ENCODE measurements around the gene LHFPL3.

LHFPL3 gene

DNA sequence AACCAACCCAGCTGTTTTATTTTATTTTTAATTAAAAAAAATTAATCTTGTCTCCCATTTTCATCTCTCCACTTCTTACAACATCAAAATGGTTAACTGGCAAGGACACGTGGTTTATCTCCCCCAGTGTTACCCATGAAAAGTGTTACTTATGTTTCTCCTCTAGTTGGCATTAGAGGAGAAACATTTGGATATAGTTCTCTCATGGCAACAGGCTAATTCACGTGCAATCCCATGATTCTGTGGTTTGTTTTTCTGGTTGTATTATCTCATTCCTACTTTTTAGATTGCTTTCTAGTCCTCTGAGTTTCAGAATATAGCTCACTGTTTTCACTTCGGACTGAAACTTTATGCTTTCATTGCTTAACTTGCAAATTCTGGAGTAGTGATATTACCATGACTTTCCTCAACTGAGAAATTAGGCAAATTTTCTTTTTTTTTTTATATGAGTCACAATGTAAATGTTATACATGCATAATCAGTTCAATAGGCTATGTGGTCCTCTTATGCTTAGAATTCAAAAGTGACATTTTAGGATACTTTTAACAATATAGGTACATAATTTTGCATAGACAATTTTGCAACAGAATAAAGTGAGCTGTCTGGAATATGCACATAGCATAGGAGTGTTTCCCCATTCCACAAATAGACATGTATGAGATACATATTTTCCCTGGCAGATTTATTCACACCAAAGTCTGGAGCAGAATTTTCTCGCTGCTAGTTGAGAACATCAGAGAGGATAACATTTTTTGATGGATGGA, 43.0 kb downstream of the LHFPL3 start:
- DNase-seq = no peak

DNA sequence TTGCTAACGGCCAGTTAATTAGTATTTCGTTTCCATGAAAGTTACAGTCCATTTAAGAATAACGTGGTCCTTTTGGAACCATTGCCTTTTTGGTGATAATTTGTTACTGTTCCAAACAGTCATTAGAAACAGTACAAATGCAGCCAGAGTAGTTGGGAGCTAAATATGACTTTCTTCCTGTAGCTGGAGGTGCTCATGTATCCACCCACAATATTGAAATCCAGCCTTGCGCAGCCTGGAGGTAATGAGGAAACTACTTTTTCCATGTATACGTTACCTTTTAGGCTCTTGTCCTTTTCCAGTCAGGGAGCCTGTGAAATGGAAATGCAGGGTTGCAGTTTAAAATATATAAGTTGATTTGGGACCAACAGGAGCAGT, 43.6 kb downstream of the LHFPL3 start:
- DNase-seq = no peak

DNA sequence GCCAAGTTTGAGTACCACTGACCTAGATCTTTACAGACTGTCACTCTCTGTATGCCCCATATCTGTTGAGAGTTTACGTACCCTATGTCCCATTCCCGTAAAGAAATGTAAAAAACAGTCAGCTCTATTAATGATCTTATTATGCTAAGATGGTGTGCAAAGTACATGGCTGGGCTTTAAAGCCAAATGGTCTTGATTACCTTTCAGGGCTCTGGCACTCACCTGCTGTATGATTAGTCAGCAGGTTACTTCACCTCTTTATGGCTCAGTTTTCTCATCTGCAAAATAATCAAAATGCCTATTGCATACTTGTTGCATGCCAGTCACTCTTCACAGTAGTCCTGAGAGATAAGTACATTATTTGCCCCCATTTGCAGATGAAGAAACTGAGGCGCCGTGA, 54.2 kb downstream of the LHFPL3 start:
- DNase-seq = no peak

DNA sequence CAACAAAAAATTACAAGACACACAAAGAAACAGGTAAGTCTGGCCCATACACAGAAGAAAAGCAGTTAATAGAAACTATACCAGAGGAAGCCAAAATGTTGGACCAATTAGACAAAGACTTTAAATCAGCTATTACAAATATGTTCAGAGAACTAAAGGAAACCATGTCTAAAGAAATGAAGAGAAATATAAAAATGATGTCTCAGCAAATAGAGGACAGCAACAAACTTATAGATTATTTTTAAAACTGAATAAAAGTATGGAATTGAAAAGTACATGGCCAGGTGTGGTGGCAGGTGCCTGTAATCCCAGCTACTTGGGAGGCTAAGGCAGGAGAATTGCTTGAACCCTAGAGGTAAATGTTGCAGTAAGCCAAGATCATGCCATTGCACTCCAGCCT, 58.5 kb downstream of the LHFPL3 start:
- no peak for DNase-seq

DNA sequence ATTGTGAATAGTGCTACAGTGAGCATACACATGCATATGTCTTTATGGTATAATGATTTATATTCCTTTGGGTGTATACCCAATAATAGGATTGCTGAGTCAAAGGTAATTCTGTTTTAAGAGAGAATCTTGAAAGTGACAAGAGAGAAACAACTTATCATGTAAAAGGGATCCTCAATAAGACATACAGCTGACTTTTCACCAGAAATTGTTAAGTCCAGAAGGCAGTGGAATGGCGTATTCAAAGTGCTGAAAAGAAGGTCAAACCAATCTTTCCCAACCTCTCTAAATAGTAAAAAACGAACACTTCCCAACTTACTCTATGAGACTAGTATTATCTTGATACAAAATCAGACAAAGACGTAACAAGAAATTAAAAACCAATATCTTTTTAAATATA, 59.8 kb downstream of the LHFPL3 start:
- no peak for DNase-seq

DNA sequence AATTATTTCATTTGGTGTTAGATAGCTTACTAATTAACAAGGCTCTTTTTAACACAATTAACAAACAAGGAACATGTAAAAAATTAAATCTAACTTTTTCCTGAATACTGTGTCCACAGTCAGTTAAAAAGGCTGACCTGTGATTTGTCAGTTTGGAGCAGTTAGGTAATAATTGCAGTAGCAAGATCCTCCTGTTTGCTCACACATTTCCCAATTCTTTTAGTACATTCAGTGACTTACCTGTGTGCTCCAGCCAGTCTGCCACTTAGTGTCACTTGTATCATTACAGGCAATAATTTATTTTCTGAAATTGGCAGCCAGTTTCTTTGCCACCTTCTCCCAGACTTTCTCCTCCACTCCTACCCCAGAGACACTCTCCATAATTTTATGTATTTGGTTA, 66.8 kb downstream of the LHFPL3 start:
- no peak for DNase-seq

DNA sequence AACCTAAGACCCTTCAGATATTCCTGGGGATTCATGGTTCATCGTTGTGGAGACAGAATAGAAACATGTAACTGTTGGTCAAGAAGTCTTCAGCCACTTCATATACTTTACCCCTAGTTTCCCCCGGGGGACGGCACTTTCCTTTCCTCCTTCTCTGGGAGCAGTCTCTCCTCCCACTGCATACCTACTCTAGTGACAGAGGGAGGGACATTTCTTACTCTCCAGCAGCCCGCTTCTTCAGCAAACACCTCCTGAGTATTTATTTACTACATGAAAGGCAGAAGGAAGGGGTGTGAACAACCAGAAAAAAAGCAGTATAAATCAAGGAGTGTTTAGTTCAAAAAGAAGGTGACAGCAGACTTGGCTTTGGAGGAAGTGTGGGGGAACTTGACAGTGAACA, 69.0 kb downstream of the LHFPL3 start:
- no peak for DNase-seq

DNA sequence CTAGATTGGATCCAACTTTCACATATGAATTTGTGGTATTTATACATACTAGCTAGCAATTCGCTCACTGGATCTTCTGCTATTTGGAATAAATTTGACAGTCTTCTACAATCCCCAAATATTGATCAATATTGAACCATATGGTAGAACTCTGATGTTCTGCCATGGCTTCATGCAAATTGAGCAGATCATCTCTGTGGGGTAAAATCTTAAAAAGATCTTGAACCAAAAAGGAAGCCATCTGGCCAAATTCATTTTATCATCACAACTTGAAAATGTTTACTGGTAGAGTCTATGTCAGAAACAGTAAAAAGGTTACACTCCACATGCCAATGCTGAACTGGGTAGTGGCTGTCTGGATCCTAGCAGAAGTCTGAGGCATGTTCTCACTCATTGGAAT, 80.0 kb downstream of the LHFPL3 start:
- DNase-seq = no peak

DNA sequence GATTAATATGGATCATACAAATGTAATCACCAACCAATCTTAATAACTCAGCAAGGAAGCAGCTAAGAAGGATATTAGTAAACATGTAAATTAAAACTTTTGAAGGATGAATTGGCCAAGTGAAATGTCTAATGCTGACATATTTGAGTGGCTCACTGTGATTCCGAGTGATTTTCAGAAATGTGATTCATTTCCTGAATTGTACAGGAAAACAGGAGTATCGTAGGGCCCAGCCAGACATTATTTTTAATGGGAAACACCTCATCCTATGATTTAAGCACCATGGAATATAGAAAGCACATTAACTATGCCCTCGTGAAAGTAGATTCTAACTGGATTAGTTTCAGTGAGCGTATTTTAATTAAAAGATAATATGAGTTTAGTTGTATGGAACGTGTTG, 82.3 kb downstream of the LHFPL3 start:
- DNase-seq = no peak

DNA sequence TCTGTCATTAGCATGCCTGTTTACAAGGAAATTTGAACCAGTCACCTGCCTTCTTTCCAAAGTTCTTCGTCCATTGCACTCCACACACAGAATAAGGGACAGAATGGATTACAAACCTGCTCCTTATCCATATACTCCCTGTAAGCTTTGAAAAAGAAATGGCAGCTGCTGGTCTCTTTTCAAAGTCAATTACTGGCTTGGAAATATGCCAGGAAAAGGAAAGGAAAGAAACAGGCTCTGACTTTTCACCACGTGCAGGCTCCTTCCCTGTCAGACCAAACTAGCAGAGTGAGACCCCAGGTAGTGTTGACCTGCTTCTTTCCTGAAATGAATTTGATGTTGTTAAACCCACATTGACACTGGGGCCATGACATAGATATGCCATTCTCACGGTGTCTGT, 84.5 kb downstream of the LHFPL3 start:
- no peak for DNase-seq

DNA sequence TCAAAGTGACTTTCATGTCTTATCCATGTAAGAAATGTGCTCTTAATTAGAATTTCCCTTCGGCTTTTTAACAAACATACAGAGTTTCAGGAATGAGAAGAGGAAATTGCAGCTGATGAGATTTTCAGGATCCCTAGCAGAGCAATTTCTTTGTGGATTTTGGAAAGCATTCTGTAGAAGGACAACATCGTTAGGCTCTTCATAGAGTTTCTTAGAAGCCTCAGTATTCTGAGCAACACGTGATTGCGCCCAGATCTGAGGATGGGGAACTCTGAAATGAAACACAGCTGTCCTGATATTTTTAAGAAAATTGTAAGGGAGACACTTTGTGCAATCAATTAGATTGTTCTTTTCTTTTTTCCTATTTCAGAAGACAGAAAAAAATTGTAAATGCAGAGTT, 85.8 kb downstream of the LHFPL3 start:
- no peak for DNase-seq

DNA sequence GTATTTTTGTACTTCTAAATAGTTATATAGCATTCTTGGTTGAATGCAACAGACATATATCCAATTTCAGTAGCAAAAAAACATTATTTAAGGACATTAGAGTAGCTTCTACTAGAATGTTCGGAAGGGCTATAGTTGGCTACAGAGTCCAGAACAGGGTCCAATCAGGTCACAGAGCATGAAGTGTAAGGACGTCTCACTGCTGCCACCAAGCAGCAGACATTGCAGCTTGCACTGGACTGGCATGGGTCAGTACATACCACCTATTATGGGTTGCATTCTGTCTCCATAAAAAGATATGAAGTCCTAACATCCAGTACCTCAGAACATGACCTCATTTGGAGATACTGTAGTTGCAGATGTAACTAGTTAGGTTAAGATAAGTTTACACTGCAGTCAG, 87.3 kb downstream of the LHFPL3 start:
- no peak for DNase-seq

DNA sequence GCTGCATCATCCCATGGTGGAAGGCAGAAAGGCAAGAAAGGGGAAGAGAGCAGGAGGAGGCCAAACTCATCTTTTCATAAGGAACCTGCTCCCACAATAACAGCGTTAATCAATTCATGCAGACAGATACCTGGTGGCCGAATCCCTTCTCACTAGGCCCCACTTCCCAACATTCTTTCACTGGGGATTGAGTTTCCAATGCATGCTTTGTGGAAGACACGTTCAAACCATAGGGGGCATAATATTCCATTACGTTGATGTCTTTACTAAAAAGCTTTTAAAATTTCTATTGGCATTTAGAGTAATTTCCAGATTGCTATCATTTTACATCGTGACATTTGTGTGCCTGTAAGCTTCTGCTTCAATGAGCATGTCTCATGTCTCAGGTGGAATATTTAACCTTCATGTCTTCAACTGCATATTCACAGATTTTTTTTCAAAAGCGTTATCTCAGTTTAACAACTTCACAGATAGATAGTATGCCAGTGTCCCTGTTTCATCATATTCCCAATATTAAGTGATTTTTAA, 88.5 kb downstream of the LHFPL3 start:
- DNase-seq = no peak

DNA sequence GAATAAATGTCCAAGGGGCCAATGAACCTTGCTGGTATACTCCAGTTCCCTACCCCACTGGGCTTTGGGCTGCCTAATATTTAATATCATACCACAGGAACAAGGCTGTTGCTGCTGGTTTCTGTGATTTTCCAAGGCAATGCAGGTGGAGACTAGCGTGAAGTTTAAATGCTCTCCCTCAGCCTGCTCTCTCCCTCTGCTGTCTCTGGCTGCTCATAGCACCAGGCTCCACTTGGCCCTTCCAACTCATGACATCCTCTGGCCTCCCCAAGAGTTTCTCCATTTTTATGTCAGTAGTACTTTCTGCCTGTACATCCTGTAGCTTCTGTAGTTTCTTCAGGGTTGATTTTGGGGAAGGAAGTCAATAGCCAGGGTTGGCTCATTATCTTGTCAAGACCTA, 103.5 kb downstream of the LHFPL3 start:
- DNase-seq = no peak

DNA sequence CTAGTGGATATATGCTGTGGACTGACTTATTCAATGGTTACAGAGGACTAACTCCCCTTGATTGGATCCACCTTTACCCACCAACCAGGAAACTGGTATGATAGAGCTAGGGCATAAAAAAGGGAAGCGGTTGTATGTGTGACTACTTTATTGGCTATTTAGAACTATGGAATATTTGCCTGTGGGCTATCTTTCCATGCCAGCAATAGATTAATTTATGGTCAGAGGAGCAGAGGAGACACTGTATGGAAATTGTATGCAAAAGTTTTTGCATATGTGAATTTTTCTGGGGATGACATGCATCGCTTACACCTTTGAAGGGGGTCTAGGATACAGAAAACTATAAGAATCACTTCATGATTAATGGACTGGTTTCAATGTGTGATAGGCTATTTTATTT, 105.7 kb downstream of the LHFPL3 start:
- no peak for DNase-seq

DNA sequence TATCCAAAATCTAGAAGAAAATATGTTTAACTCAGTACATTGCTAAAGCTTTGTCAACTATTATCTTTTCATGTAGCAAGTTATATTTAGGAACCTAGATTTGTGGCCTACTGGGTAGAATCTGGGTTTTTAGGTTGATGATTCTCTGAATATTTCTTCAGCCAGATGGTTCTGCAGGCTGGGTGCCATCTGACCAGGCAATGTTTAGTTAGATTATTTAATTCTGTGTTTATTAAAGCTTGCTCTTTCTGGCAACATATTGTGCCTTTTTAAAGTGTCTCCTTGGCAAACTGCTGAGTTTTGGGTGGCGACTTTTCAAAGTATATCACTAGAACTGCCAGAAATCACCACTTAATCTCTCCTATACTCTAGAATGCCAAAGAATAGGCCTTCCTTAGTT, 114.1 kb downstream of the LHFPL3 start:
- no peak for DNase-seq

DNA sequence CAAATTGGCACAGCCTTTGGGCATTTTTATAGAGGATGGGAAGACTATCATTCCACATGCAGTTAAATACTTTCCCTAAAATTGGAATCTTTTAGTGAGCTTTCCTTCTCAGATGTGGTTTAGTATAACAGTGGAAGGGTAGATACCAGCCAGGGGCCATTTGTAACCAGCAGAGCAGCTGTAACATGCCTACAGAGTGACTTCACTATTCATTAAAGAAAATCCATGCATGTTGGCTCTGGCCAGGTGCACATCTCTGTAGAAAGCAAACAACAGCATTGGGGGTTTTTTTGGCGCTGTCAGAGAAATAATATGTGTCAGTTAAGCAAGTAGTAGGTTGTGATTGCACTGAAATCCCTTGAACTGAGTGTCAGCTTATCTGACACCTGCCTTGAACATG, 115.6 kb downstream of the LHFPL3 start:
- no peak for DNase-seq

DNA sequence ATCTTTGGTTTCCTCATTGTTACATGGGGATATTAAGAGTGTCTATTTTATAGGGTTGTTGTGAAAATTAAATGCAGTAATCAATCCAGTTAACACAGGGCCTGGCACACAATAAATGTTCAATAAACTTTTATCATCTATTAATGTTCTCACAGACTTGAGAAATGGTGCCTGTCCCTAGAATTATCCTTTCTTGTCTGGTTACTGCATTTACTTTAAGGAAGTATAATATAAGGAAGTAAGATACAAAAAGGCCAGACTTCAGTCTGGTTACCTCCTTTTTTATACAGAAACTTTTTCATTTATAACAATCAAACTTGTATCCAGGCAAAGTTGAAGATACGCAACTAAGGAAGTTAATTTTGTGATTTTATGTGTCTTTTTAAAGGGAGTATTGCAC, 117.0 kb downstream of the LHFPL3 start:
- DNase-seq = no peak

DNA sequence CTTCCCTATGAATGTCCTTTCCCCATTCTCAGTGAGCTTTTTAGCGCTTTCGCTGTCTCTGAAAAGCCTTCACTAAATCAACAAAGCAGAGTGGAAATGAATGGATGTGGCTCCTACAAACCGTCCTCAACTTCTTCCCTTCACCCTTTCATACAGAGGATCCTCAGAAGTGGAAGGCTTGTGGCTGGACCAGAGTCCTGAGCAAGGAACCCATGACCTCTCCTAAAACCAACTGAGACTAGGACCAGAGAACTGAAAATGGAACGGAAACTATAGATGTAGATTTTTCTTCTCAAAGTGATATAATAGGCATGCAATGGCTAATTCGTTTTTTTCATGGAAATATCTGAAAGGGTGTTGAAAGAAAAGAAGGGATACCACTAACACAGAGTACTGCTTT, 122.5 kb downstream of the LHFPL3 start:
- DNase-seq = no peak

DNA sequence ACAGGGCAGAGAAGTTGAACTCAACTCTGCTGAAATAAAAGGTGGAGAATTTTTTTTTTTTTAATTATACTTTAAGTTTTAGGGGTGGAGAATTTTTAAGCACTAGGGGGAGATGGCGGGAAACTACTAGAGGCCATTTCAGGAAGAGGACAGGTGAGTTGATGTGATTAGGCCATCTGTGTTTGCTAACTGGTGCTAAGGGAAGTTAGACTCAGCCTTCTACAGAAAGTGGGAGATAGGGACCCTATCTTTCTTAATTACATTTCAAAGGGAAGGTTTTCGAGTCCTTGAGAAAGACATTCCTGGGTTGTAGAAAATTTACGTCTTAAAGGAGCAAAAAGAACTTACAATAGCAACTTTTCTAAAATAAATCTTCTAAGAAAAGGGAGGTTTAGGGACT, 124.8 kb downstream of the LHFPL3 start:
- no peak for DNase-seq

DNA sequence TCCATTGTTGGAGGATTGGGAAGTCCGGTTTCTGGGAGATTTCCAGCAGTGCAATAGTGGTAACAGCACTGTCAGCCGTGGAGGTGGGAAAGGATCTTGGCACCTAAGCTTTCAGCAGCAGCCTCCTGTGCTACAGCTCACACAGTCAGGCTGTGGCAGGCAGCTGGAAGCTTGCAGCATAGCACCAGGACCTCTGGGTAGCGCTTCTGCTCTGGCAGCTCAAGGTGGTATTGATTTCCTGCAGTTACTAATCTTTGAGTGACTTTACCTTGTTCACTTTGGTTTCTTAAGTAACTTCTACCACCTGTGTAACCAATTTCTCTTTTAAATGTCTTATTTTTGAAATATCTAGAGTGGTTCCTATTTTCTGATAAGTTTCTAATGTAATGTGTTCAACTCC, 130.5 kb downstream of the LHFPL3 start:
- DNase-seq = no peak

DNA sequence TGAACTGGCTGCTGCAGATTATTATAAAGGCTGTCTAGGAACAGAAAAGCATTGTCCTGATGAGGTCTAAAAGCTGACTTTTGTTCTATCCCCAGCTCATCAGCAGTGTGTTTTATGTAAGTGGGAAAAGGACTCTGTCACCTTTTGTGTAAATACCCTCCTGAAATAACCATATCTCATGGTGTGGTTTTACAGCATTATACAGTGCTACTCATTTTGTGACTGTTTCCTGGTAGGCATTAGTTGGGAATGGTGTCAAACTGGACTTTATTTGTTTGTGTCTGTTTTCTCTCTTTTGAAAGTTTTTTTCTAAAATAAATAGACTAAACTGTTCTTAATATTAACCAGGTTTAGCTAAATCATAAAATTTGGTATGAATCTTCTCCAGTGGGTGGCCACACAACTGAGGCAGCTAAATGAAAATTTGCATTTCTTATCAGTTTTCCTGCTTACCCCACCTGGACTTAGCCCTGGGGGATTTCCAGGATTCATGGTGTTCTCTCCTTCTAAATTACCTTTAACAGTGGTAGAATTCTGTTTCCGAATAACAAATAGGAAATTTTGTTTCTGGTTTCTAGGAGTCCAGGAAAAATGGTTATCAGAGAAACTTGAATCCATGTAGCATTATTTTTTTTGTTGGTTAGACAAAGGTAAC, 140.9 kb downstream of the LHFPL3 start:
- no peak for DNase-seq

DNA sequence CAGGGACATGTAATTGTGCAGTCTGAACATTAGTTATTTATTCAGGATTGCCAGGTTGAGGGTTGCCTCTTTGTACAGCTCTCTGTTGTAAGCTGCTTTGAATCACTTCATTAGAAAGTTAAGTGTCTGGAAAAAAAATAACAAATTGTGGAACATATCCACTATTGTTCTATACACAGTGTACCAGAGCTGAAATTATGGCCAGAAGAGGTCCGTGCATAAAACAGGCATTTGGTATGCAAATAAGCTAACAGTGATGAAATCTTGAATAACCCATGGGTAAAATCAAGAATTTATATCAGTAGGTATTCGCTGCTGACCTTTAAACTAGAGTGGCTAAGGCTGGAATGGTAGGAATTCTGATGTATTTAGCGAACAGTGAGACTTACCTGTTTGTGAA, 152.1 kb downstream of the LHFPL3 start:
- DNase-seq = no peak

DNA sequence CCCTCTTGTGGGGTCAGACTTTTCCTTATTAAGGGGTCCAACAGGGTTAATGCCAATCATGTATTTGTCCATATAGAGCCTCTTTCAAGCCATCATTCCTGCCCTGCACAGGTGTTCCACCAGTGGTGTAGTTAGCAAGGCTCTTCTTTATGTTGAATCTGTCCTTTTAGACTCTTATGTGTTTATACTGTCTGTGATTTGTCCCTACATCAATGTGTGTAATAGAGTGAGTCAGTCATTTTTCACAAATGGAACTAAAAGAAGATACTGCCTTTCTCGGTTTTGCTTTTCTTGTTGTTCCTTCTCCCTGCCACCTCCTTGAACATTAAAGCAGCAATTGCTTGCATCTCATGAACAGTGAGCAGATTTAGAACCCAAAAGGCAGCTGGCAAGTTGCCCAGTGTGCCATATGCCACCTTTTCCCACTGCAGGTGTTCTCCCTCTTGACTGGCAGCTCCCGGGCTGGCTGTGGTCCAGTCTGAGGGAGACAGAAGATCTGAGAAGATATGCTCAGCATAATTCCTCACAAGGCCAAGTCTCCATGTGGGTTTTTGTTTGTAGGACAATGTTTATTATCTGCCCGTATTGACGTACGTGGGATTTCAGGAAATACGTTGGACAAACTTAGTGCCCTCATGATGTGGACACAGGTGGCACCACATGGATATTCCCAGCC, 154.1 kb downstream of the LHFPL3 start:
- no peak for DNase-seq

All from activated naive CD4-positive, alpha-beta T cell treated with Interleukin-2 at 50 U/mL for 16 hours (primary cell).